NCI-H2227 (cell line): ENCODE results near the gene PPARA.

Experiments
- DNase-seq: peaks from one replicate; lab custom pipeline; 2025; ENCODE audit not compliant: unreplicated experiment; lab: John Stamatoyannopoulos, UW

Gene PPARA

DNA sequence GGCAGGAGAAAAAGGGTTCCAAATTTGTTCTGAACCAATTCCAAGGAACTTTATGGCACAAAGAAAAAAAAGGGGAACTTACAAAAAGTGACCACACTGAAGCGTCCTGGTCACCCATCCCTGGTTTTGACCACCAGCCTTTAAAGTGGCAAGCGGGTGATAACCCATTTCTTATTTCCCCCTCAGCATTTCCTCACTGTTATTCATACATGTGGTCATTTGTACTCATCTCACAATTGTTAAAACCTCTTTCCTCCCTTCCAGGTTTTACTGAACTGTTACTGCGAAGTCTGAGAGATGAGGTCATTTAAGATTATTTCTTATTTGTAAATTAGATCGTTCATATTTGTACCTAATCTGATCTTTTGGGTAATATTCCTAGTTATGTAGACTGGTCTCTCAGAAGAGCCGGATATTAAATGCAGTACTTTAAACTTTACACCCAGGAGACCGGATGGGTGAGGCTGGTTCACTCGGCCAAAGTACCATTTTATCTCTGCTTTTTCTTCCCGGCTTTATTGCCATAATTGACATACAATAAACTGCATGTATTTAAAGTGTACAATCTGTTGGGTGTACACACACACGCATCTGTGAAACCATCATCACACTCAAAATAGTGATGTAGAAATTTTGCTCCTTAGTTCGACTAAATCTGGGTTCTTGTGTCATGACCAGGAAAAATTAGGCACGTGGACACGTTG lies 52.7 kb downstream of the PPARA start:
- no peak for DNase-seq

DNA sequence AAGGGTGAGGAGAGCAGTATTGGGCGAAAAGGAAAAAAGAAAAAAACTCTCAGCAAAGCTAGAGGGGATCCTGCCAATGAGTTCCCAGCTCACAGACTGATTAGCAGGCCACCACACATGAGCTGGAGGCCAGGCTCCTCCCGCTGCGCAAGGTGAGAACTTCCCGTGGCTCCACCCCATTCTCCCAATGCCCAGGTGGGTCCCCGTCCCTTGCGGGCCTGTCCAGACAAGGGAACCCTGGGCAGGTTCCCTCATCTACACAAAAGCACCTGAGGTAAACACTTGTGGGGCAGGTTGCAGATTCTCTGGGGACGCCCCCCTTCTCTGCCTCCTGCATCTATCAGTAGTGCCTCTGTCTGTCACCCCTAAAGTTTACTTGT lies 53.3 kb downstream of the PPARA start:
- no peak for DNase-seq

- no peak for DNase-seq
Observed at GRCh38 chr22:46209262-46209661, 58.9 kb downstream of the PPARA start.

DNA sequence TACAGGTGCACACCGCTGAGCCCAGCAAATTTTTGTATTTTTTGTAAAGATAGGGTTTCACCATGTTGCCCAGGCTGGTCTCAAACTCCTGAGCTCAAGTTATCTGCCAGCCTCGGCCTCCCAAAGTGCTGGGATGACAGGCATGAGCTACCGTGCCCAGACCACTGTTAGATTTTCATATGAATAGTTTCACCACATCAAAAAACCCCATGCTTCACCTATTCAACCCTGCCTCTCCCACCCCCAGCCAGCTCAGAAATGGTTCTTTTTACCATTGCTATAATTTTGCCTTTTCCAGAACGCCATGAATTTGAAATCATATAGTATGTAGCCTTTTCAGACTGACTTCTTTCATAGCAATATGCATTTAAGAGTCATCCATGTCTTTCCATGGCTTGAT lies 61.9 kb downstream of the PPARA start:
- no peak for DNase-seq

- DNase-seq, result no peak
Observed at GRCh38 chr22:46213052-46213451, 62.7 kb downstream of the PPARA start.

GRCh38 chr22:46214149-46214548 lies 63.8 kb downstream of the PPARA start:
- no peak for DNase-seq

- DNase-seq, result no peak
Observed at GRCh38 chr22:46214616-46215015, 64.3 kb downstream of the PPARA start.

DNA sequence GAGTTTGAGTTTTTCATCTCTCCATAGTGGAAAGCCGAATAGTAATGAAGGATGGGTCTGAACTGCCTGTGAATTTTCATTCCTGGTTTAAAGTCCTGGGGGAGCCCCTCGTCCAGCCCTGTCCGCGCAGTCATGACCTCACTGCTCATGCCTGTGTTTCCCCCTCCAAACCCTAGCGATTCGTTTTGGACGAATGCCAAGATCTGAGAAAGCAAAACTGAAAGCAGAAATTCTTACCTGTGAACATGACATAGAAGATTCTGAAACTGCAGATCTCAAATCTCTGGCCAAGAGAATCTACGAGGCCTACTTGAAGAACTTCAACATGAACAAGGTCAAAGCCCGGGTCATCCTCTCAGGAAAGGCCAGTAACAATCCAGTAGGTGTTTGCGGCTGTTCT lies 69.3 kb downstream of the PPARA start:
- DNase-seq, result no peak

GRCh38 chr22:46220921-46221320 lies 70.6 kb downstream of the PPARA start:
- no peak for DNase-seq

- no peak for DNase-seq
Observed at GRCh38 chr22:46224044-46224897, 73.9 kb downstream of the PPARA start.

- no peak for DNase-seq
Observed at GRCh38 chr22:46224898-46225290, 74.6 kb downstream of the PPARA start.

- DNase-seq, result no peak
Observed at GRCh38 chr22:46225631-46226030, 75.3 kb downstream of the PPARA start.

- no peak for DNase-seq
Observed at GRCh38 chr22:46226577-46226976, 76.3 kb downstream of the PPARA start.

DNA sequence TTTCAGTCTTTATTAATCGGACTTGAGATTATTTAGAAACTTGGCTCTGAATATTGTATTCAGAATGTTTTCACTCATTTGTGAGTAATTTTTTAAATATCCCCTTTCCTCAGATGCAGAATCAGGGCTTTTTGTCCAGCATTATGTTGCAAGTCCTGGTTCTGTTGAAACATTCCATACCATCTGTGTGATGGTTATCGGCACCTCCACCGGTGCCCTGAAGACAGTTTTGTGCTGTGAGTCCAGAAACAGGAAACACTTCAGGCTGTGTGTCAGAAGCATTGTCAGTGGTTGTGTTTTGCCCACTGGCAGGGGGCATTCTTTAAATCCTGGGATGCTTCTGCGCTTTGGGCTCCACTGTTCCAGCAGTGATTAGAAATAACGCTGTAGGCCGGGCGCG lies 79.4 kb downstream of the PPARA start:
- DNase-seq, result no peak

DNA sequence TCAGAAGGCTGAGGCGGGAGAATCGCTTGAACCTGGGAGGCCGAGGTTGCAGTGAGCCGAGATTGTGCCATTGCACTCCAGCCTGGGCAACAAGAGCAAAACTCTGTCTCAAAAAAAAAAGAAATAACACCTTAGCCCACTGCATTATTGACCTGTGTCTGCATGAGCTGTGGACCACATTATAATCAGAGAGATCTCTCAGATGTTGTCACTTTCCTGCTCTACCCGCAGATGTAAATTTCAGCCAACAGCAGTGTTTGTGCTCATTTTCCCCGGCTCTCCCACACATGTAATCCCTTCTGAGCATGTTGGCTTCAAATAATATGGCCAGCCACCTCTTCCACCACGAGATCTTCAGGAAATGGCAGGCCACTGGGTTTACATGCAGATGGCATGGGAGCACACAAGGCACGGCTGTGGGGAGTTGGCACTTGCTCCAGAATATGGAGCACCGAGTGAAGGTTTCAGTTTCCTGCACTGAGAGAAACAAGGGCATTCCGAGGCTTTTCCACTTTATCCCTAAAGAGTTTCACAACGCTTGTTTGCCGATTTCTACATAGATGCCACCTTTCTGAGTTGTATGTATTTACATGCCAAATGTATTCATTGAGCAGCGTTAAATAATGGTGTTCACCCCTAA lies 80.1 kb downstream of the PPARA start:
- DNase-seq, result no peak

DNA sequence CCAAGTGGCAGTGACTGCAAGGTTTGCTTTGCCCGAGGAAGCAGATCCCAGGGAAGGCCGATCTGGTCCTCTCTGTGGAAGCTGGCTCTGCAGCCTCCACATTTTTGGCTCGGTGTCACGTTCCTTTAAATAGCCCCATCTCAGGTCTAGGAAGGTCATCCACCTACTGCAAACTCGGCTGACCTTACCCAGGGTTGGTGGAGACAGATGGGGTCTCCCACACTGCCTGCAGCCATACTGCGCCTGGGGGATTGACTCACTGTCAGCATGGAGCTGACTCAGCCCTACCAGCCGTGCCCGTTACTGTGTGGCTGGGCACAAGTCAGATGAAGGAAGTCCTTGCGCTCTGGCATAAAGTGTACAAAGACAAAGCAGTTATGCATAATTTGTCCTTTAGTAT lies 82.9 kb downstream of the PPARA start:
- DNase-seq, result peak; percentile 56

DNA sequence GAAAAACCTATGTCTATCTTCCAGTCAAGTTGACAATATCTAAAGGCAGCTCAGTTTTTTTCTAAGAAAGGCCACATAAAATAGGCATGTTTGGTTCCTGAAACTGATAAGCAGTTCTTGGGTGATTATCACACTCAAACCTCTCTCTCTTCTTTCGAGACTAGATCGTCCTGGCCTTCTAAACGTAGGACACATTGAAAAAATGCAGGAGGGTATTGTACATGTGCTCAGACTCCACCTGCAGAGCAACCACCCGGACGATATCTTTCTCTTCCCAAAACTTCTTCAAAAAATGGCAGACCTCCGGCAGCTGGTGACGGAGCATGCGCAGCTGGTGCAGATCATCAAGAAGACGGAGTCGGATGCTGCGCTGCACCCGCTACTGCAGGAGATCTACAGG lies 84.6 kb downstream of the PPARA start:
- DNase-seq, result no peak

- no peak for DNase-seq
Observed at GRCh38 chr22:46237453-46238124, 87.3 kb downstream of the PPARA start.

DNA sequence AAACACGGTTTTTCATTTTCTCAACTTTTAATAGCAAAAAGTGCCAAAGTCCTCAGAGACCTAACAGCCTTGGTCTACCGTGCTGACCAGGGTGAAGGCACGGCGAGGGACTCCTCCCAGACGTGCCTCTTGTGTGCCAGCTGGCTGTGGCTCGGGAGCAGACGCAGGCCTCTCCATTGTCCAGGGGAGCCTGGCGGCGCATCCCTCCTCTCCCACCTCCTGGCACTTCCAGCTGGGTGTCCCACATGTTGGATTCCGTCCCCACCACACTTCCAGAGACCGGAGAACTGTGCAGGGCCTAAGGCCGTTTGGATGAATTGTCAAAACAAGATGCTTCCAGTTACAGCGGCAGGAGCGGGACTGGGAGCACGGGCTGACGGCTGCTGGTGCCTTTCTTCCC lies 88.2 kb downstream of the PPARA start:
- DNase-seq, result no peak

- no peak for DNase-seq
Observed at GRCh38 chr22:46239261-46240048, 89.1 kb downstream of the PPARA start.

DNA sequence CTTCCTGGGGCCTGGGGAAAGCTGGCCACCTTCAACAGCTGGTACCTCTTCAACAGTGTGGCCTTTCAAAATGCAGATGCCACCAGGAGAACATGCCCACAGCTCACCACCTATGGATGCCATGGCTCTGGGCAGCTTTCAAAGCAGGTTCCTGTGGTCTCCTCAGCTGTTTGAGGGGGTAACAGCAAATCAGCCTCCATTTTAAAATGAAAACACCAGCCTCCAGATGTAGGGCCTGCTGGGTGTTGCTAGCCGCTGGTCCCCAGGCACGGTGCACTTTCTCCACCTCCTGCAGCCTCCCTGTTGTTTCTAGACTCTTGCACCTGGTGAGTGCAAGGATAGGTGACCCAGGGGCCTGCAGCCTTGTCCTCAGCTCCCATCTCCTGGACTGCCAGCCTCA lies 89.7 kb downstream of the PPARA start:
- no peak for DNase-seq
